Erythroblast (primary cell): ENCODE measurements around the gene ASB1.

Experiments
- GATA1 ChIP-seq: IDR thresholded peaks from 2 replicates; pipeline ENCODE4 v1.6.1; 2011; ENCODE audit warnings: low read depth, mild to moderate bottlenecking, control low read depth, low read length, moderate library complexity
- POLR2A ChIP-seq: IDR thresholded peaks from 2 replicates; pipeline ENCODE4 v1.6.1; 2011; ENCODE audit warnings: mild to moderate bottlenecking, low read length

GRCh38 chr2:238389988-238390589 is 36.6 kb upstream of the ASB1 start:
- TF ChIP-seq POLR2A (no peak), GATA1 (no peak)
